Stimulated activated CD8-positive, alpha-beta memory T cell treated with anti-CD3 and anti-CD28 coated beads, Interleukin-2, amount 100 ng/mL, for 1 hour (primary cell): ENCODE measurements around the gene ARRB1.
A peak's percentile ranks its signal among the peaks of the same experiment; 100 is the strongest.
"Not testable (repeated sequence)": the region's sequence is repeated elsewhere in the genome, so short reads cannot be mapped to it uniquely, and the experiment has no call there.

Source experiments
- DNase-seq, 2 donors: peaks; one replicate each; pipeline ENCODE4 v3.0.0-alpha.2; 2020; ENCODE audit warnings: low read depth in 2 of 2

The ARRB1 gene

DNA sequence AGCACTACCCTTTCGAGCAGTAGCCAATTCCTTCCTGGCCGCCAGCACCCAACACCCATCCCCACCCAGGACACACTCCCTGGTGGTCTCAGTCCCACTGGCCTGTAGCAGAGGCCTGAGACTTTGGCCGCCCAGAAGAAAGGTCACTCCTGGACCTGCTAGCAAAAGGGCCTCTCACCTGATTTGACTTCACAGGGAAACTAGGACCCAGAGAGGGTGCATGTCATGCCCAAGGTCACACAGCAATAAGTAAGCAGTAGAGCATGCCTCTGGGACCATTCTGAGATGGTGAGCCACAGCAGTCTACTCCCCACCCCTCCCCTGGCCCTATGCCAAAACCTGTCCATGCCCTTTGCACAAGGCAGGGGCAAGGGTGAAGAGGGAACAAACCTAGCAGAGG lies 7.3 kb downstream of the ARRB1 start:
- DNase-seq = no peak

- DNase-seq = no peak
Observed at GRCh38 chr11:75342966-75343870, 8.2 kb downstream of the ARRB1 start.

- no peak for DNase-seq
Observed at GRCh38 chr11:75342231-75342918, 9.1 kb downstream of the ARRB1 start.

- no peak for DNase-seq
Observed at GRCh38 chr11:75341612-75342011, 9.8 kb downstream of the ARRB1 start.

DNA sequence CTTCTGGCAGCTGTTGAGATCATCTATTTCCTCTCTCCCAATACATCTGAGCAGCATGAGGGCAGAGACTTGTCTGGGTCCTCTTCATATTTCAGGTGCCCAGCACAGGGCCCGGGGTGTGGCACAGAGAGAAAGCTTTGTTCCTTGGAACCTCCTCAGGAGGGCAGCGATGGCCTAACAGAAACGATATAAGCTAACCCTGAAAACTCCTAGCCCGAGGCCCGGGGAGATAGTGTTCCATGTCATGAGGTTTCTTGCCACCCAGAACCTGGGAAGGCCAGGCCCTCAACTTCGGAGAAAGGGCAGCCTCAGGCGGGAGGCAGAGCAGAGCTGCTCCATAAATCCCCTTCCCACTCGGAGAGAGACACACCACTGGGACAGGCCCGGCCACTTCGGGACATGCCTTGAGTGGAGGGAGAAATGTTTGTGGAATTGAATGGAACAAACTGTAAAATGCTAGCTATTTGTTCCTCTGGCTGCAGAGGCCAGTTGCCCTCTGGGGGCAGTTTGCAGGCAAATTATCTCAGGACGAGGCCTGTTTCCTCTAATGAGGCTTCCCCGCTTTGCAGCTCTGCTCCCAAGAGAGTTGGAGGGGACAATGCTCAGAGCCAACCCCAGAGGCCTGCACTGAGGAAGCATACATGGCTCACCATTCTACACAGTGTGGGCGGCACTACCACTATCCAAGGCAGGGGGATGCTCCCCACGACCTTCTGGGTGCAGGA lies 11.6 kb downstream of the ARRB1 start:
- DNase-seq = no peak

DNA sequence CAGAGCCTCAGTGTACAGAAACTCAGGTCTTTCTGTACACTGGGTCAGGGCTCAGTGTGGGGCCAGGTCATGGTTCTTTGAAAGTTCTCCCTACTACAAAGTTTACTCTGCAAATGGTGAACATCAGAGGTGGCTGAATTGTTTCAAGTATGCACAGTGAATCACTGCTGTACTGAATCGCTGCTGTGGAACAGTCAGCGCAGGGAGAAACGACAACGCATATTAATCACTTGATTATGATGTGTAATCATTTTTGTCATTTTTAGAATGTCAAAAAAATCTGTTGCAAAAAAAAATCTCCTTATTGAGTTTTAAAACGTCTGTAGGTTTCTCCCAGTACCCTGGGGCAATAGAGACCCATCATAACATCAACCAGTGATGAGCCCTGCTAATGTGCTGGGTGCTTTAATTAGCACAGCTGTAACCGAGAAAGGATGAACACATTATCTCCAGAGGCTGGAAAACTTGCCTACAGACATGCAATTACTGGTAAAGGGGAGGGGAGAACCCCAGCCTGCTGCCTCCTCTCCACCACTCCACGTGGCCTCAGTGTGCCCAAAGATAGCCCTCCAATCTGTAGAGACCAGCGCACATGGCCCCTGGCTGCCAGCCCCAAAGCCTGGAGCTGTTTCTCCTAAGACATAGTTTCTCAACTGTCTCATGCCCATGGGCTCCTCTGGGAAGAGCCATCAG lies 12.8 kb downstream of the ARRB1 start:
- DNase-seq = no peak

GRCh38 chr11:75337195-75337654 lies 14.2 kb downstream of the ARRB1 start:
- DNase-seq = no peak

DNA sequence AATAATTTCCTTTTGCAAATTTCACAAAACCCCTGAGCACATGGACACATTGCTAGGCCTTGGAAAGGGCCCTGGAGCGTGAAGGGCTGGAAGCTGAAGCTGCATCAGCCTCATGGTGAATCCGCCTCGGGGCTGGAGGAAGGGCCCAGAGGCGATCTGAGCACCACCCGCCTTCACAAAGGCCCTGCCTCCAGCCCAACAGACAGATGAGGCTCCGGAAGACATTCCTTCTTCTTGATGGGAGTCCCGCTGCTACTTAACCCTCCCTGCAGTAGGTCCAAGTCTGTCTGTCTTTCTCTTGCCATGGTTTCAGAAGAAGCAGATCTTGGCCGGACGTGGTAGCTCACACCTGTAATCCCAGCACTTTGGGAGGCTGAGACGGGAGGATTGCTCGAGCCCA lies 16.5 kb downstream of the ARRB1 start:
- DNase-seq = no peak

- no peak for DNase-seq
Observed at GRCh38 chr11:75334402-75334891, 17.0 kb downstream of the ARRB1 start.

GRCh38 chr11:75333807-75334140 lies 17.7 kb downstream of the ARRB1 start:
- DNase-seq = no peak

GRCh38 chr11:75333022-75333806 lies 18.2 kb downstream of the ARRB1 start:
- no peak for DNase-seq

DNA sequence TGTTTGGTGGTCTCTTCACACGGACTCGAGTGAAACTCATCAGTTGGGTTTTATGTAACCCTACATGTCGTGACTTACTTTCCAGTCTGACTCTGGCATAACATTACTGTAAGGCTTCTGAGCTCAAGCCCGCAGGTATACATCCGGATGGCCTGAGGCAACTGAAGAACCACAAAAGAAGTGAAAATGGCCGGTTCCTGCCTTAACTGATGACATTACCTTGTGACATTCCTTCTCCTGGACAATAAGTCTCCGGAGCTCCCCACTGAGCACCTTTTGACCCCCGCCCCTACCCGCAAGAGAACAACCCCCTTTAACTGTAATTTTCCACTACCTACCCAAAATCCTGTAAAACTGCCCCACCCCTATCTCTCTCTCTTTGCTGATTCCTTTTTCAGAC lies 19.7 kb downstream of the ARRB1 start:
- not testable (repeated sequence) for DNase-seq

GRCh38 chr11:75331304-75331703 lies 20.2 kb downstream of the ARRB1 start:
- not testable (repeated sequence) for DNase-seq

- DNase-seq = not testable (repeated sequence)
Observed at GRCh38 chr11:75330886-75331285, 20.6 kb downstream of the ARRB1 start.

DNA sequence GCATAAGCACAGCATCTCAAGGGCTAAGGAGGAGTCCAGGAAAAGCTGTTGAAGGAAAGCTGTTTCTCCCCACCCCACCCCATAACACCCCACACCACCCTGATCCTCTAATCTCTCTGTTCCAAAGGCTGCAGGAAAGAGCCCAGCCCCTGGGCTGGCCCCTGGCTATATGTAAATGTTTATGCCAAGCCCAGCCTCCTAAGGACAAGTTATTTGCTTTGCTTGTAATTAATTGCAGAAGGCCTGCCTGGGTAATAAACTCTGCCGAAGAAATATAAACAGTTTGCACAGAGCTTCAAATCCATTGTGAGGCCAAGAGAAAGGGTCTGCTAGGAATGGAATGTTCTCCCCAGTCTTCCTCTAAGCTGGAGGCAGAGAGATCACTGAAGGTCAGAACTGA lies 21.2 kb downstream of the ARRB1 start:
- no peak for DNase-seq

- DNase-seq = peak in 1 of 2 donors; percentile 31
Observed at GRCh38 chr11:75328426-75329277, 22.8 kb downstream of the ARRB1 start.

GRCh38 chr11:75326439-75326810 lies 25.0 kb downstream of the ARRB1 start:
- no peak for DNase-seq

GRCh38 chr11:75325713-75326438 lies 25.6 kb downstream of the ARRB1 start:
- DNase-seq = no peak

GRCh38 chr11:75324740-75325139 lies 26.7 kb downstream of the ARRB1 start:
- DNase-seq = no peak
